HG03520 (cell line): ENCODE results near the gene GAS7.

ENCODE experiments used
- ATAC-seq: cut with Tn5 transposase; IDR thresholded peaks from one replicate; pipeline ENCODE4 v1.9.1; 2021; ENCODE audit warnings: mild to moderate bottlenecking, moderate library complexity; ENCODE audit not compliant: unreplicated experiment

GAS7 gene

GRCh38 chr17:10201680-10202079 lies 3.3 kb upstream of the GAS7 start:
- ATAC-seq: no peak

DNA sequence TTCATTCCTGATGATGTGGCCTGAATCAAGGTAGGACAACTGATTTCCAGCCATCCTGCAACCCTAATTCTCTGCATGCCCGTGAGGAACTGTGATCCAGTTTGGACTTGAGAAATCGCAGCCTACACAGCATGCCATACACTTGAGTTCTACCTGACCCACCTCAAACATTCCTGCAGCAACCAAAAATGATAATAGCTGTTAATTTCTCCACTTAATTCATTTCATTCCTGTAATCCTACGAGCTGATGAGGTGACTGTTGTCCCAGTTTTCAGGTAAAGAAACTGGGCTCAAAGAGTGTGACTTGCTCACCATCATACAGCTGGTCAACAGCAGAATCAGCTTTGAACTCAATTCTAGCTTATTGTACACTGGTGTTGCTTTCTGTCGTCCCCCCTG lies 2.2 kb upstream of the GAS7 start:
- no peak for ATAC-seq

DNA sequence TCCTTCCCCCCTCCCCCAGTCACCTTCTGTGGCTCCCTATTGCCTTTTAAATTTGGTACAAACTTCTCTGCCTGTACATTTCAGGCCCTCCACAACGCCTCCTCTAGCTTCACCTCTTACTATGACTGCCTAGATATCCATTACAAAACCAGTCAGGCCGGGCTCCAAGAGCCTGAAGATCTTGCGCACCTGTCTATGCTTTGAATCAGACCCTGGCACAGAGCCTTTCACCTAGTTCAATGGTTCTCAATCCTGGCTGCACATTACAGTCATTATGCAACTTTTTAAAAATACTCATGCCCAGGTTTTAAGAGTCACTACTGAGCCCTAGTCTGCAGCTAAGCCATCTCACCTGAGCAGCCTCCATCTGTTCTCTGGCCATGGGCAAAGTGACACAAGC lies 1.6 kb upstream of the GAS7 start:
- no peak for ATAC-seq

DNA sequence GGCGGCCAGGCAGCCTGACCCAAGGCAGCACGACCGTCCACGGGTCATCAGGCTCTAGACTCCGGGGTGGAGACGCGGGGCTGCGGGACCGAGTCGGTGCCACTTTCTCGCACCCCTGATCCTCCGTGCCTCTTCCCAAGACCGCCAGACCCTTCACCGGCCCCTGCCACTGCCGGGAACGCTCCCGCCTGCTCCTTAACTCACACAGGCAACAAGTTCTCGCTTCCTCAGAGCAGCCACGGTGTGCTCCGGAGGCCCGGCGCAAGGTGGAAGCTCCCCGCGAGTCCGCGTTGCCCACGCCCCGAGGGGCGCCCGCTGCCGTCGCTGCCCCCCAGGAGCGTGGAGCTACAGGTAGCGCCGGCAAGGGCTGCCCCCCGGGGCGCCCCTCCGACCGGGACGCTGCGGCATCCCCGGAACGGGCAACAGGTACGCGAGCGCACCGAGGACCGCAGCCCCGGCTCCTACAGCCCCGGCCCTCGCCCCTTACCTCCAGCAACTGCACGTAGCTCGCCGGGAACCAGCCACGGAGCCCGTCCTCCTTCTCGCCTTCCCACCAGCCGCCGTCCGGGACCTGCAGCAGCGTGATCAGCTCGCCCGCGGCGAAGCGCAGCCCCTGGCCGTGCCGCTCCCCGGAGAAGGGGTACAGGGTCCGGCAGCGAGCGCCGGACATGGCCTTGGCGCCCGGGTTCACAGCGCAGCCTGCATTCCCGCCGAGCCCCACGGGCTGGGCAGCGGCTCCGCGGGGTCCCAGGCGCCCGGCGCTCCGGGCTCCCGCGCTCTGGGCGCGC lies 491 bp downstream of the GAS7 start:
- no peak for ATAC-seq

GRCh38 chr17:10197362-10197720 lies 1.1 kb downstream of the GAS7 start:
- no peak for ATAC-seq

DNA sequence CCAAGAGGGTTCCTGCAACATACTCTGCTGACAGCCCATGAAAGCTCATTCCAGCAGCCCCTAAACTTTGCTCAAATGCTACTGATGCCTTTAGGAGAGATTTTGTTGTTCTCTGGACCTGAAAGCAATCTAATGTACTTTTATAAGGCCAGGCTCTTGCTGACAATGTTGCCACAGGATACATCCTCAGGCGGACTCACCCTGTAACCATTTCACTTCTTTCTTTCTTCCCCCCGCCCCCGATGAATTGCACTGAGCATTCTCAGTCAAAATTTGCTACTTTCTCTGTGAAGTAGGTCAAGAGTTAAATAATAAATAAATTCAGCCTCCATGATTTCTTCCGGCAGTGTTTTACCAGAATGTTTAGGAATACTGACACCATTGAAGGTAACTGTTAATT lies 1.5 kb downstream of the GAS7 start:
- no peak for ATAC-seq

DNA sequence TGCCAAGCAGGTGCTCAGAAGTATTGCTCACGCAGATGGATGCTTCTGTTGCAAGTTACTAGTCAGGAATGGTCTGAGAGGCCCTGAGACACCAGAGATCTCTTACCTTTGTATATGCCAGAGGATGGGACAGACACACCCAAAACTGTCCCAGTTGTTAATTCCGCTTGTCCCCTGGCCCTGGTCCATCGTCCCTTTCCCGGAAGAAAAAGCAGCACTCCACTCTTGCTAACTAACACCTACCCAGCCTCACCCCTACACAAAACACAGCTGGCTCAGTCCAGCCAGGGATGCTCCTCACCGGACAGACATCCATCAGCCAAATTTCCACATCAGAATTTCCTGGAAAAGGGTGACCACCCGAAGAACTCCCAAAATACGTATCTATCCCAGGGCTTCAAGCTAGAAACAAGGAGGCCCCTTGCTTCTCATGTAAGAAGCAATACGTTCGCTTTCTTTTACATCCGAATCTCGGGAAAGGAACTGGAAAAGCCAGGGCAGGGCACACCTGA lies 2.0 kb downstream of the GAS7 start:
- ATAC-seq: no peak

DNA sequence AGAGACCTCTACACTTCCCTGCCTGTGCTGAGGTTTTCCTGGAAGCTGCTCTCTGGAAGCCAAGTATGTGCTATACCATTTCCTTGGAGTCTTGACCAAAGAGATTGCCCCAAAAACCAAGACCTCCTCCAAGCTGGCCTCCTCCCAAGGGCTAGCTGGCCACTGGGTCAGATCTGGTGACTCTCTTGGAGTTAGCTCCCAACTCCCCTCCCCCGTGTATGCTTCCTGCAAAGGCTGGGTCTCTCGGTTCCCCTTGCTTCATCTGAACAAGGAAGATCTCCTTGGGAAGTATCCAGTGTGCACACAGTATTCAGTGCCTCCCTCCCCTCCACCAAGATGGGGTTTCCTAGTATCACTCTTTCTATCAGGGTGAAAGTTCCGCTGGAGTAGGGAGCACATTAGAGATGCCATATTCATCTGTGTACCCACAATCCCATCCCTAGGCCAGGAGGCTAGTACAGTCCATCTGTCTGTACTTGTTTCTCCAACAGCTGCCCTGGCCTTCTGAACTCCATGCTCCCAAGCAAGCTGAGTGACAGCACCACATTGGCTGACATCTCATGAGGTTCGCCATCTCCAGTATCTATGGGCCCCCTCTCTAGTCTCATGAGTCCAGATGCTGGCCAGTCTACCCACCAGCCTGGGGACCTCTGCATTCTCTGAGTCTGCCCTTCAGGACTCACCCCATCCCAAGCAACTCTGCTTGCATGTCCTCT lies 3.2 kb downstream of the GAS7 start:
- ATAC-seq: no peak

DNA sequence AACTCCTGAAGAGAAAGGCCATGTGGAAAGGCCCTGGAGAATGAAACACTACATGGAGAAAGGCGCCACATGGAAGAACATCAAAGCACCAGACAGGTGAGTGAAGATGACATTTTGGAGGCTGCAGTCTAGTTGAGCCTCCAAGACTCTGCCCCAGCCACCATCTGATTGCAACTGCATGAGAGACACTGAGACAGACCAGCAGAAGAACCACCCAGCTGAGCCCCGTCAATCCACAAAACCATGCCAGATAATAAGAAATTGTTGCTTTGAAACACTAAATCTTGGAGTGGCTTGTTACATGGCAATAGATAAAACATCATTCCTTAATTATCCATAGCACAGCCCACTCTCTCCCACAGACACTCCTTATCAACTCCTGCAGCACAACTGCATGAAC lies 4.8 kb downstream of the GAS7 start:
- ATAC-seq: no peak

DNA sequence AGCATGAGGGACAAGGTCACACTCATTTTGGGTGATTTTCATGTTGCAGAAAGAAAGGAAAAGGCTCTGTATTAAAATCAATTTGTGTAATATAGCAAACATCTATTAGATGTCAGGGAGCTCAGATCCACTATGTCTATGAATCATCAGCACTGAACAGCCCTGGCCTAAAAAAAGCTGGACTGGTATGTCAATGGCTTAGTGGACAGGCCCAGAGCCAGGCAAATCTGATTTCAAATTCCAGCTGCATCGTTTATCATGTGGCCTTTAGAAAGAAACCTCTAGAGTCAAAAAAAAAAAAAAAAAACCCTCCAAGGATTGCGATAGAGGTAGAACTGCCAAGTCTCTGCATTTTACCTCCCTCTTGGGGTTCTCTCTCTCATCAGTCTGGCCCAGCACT lies 5.4 kb downstream of the GAS7 start:
- ATAC-seq: no peak

- no peak for ATAC-seq
These were observed 5.9 kb downstream of the GAS7 start for GRCh38 chr17:10192461-10192860.

- ATAC-seq: no peak
These were observed 10.9 kb downstream of the GAS7 start for GRCh38 chr17:10187456-10187855.

DNA sequence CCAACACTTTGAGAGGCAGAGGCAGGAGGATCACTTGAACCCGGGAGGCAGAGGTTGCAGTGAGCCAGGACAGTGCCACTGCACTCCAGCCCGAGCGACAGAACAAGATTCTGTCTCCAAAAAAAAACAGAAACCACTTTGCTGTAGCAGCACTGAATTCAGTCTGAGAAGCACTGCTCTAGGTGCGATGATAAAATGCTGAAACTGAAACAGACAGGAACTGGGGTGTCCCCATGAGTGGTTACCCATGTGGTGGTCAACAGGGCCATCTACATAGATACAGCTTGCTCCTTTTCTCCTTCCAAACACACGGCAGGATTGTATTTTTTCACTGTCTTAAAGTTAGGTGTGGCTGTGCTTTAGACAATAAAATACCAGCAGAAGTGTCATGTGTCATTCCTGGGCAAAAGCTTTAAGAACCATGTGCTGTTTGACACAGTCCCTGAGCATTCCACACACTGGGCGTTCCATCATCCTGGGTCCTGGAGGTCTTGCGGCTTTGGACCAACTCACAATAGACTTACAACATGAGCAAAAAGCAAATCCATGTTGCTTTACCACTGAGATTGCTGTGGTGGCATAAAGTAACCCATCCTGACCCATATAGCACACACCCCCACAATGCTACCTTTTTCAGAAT lies 11.5 kb downstream of the GAS7 start:
- ATAC-seq: no peak

DNA sequence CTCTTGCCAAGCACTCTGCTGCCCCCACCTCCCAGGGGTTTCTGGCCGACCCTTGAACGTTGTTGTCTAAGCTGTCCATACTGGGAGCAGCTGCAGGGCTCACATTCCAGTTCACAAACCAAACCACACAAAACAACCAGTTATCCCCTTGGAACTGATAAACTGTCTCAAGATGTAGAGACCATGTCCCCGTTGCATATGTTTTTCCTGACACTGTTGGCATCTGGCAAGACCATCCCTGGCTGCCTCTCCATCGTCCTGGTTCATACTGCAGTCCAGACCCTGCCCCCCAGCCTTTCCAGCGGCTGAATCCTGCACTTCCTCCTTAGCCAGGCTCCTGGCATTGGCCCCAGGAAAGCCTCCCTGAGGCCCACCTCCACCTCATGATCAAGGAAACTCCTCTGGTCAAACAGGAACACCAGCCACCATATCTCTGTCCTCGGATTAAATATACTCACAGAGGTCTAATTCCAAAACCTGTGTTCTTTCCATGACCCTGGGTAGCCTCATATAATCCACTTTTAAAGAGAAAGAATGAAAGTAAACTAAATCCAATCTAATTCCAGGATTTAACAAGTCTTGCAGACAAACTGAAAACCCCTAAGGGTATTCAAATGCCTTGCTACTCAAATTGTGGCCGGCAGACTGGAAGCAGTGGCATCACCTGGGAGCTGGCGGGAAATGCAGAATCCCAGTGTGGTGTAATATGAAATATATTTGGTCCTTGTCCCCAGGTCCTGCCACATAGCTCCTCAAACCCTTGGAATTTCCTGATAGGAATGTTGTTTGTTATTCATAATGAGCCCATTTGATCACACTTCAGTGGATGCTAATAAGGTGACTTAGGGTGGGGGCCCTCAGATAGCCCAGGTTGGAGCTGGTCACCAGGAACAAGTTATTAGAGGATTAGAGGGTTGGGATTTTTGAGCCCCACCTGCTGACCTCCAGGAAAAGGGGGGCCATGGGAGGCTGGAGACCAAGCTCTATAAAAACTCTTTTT lies 14.2 kb downstream of the GAS7 start:
- ATAC-seq: no peak

DNA sequence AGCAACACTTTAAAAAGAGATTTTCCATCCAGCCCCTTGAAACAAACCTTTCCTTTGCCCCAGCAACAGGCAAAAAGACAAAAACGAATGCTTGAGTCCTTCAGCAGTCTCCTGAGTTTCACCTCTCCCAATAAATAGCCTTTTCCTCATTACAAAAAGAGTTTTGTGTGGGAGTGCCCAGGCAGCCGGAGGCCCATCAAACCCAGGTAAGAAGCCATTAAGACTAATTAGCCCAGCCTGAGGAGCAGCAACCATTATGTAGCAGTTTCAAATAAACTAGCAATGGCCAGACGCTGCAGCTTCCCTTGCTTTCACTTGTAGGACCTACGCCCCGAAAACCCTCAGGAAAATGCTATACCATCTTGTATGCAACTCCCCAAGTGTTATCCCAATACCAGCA lies 15.6 kb downstream of the GAS7 start:
- ATAC-seq: no peak

GRCh38 chr17:10178506-10178991 lies 19.9 kb downstream of the GAS7 start:
- ATAC-seq: no peak

DNA sequence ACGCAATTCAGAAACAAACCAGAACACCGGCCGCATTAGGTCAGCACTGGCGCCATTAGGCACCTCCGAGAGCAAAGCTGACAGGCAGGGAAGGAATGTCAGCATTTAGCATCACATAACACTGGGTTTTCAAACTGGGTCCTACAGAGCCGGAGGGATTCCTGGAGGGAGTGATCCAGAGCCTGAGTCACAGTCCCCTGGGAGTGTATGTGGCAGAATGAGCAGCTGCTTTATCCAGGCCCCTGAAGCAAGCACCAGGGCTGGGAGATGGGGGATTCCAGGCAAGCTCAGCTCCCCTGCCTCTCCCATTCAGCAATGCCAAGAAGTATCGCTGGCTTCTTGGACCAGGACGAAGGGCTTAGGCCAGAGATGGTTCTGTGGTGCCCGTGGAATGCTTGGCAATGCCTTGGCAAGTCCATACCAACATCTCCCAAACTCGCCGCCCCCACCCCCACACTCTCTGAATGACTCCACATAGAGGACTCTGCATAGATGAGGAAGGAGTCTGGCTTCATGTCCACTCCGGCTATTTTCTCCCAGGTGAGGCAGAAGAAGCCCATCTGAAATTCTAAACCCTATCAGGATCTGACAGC lies 20.4 kb downstream of the GAS7 start:
- no peak for ATAC-seq

- ATAC-seq: no peak
These were observed 21.1 kb downstream of the GAS7 start for GRCh38 chr17:10177131-10177912.

DNA sequence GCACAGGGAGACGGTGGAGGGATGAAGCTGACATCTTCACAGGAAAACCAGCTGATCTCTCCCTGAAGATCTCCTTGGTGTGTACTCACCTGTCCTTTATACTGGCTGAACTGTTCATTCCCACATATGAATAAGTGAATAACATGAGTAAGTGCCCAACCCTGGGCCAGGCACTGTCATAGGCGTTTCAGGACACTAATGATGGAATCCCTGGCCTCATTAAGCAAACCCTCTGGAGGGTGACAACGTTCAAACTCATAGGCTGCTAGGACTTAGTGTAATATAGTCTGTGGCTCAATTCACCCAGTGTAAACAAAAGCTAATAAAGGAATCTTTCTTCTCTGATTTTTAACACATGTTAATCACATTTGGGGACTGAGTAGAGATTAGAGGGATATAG lies 24.5 kb downstream of the GAS7 start:
- no peak for ATAC-seq
